ENCODE results near the gene GLIPR2. TPM values are rescaled to one million over a fixed set of nuclear protein-coding genes. Genes with fewer than 3 reads are reported as not detected.

GLIPR2 gene
- total RNA-seq, 1 donor from 2014 or later: 52.2 TPM

GRCh38 chr9:36192196-36192595 lies 55.7 kb downstream of the GLIPR2 start:
- DNase-seq (ENCODE audit: low read depth in 2 of 2): no peak

DNA sequence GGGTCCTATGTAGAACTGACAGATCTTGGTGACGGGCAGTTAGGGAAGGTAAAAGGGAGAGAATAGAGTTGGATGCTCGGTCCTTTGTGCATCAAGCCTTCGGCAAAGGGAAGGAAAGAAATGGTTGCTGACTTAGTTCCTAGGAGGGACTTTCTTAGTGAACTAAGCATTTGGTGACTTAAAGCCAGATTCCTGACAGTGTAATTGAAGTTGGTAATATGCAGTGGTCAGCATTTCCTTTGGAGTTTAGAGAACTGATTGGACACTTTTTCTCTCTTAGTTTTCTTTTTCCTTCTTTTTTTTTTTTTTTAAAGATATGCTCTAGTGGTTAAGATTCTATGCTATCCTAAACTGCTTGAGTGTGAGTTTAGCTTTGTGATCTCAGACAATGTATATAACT lies 56.5 kb downstream of the GLIPR2 start:
- no peak for DNase-seq (ENCODE audit: low read depth in 2 of 2)

DNA sequence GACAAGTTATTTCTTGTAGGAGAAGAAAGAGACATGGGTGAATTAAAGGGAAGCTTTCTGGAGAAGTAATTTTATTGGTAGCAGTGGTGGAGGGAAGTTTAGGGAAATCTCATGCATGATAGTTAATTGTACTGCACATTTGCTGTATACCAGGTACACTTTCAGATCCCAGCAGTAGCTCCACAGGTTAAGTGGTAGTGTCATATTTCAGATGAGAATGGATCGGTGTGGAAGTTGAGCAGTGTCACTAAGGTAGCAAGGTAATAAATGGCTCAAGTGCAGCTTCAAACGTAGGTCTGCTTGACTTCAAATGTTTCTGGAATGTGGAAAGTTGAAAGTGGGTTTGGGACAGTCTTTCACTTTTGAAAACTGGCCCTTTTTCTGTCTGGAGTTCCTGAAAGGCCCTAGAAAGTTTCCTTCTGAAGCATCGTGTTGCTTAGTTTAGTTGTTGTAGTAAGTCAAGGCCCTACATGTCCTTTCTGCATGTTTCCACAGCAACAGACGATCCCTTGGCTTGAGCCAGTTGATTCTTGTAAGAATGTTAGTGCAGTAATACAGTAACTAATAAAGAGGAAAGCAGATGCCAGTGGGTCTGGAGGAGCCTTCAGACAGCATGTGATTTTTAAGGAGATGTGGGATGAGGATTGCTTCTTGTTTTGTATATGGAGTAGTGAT lies 57.9 kb downstream of the GLIPR2 start:
- no peak for DNase-seq (ENCODE audit: low read depth in 2 of 2)

DNA sequence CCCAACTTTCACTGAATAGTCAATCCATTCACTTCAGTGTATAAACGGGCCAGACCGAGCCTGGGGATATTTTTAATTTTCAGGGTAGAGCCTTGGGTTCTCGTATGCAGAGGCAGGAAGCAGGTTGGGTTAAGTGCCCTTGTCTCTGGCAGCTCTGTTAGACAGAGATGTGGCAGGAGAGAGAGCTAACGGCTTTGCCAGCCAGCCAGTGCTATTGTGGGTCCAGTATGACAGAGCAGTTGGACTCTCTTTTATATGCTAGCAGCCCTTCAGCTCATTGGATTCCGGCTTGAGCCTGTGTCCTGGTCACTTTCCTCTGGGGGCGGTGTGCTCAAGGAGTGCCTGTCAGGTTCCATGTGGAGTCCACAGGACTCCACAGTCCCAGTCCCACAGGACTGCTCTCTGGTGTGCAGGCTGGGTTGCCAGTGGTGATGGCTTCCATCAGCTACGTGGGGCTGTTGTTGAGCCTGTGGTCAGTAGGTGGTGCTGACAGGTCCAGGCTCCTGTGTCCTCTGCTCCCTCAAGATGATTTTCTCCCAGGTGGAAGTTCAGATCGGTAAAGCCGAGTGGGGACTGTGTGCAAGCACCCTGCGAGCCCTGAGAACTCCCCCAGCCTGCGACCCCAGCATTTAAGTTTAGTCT lies 68.5 kb downstream of the GLIPR2 start:
- peak; percentile 46 to 51 for DNase-seq (ENCODE audit: low read depth in 2 of 2)

DNA sequence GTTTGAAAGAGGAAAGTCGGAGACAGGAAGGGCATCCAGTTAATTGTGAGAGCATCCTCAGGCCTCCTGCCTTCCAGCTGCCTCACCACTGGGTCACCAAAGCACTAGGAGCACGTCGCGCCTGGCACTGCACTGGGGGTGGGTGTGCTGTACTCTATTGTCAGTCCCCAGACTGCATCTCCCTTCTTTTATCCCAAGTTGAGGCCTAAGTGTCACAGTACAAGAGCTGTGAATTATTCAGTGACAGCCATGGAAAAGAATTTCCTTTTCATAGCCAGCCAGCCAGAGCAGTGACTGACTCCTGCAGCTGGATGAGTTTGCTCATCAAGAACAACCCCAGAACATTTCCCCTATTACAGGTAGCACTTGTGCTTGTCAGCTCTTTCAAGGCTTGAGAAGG lies 70.5 kb downstream of the GLIPR2 start:
- DNase-seq (ENCODE audit: low read depth in 2 of 2): peak in 1 of 2 donors; percentile 45

GRCh38 chr9:36207546-36208012 lies 71.0 kb downstream of the GLIPR2 start:
- DNase-seq (ENCODE audit: low read depth in 2 of 2): peak in 1 of 2 donors; percentile 52

DNA sequence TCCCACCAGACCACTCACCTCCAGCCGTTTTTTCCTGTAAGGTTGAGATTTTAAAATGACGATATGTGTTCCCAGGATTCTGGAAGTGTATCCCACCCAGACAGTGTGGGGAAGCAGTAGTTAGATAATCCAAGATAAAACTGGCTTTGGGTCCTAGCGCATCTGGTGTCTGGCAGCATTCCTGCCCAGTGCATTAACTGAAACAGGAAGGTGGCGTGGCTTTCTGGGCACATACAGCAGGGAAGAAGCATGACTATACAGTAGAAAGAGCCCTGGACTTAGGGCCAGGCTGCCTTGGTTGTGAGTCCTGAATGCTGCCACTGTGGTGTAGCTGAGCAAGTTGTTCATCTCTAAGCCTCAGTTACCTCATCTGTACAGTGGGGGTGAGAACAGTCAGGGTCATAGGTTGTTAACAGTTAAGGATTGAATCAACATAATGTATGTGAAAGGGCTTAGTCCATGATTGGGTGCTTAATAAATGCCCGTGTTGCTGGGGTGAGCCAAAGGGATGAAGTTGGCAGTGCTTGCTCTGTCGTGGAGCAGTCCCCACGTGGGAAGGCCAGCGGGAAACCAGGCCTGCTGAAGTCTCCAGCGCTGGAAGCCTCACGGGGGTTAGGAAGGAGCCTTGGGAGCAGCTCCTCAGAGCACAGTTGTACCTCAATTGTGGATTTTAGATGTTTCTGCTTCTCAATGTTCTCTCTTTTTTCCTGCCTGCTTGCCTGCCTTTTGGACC lies 72.2 kb downstream of the GLIPR2 start:
- DNase-seq (ENCODE audit: low read depth in 2 of 2): peak; percentile 33 to 68

- DNase-seq (ENCODE audit: low read depth in 2 of 2): no peak
Observed at GRCh38 chr9:36210722-36211121, 74.2 kb downstream of the GLIPR2 start.

DNA sequence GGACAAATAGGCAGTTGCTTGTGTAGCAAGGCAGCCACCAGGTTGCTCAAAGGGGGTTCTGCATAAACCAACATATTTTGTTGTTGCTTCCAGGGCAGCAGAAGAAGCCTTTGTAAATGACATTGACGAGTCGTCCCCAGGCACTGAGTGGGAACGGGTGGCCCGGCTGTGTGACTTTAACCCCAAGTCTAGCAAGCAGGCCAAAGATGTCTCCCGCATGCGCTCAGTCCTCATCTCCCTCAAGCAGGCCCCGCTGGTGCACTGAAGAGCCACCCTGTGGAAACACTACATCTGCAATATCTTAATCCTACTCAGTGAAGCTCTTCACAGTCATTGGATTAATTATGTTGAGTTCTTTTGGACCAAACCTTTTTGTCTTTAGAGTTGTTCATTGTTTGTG lies 75.0 kb downstream of the GLIPR2 start:
- no peak for DNase-seq (ENCODE audit: low read depth in 2 of 2)

DNA sequence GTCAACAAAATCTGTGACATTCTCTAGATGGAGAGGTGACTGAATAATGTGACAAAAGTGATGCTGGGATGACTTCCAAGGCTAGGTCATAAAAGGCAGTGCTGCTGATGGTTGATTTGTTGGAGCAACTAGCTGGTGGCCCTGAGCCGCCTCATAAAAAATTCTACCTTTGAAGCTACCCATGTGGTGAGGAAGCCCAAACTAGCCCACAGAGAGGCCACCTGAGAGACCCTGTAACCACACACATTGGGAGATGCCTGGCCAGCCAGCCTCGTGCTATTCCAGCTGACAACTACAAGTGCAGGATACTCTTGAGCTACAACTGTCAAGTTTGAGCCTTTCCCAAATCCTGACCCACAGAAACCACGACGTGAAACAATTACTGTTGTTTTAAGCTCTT lies 76.9 kb downstream of the GLIPR2 start:
- no peak for DNase-seq (ENCODE audit: low read depth in 2 of 2)

Other genes with a start within 250 kb of the GLIPR2 start
- 1.8 and 4.1 TPM in 2 replicates for gene HRCT1, start 230.5 kb upstream of the GLIPR2 start, total RNA-seq
- gene SPAAR, start 227.2 kb upstream of the GLIPR2 start, total RNA-seq: 1.8 and 3.5 TPM in 2 replicates
- gene OR2S2, start 178.6 kb upstream of the GLIPR2 start, total RNA-seq: not detected in 2 replicates
- gene RECK, start 99.8 kb upstream of the GLIPR2 start, total RNA-seq: 17.2 and 25.0 TPM in 2 replicates
- gene CCIN, start 32.7 kb downstream of the GLIPR2 start, total RNA-seq: under 0.01 and 0.22 TPM in 2 replicates
- gene CLTA, start 54.2 kb downstream of the GLIPR2 start, total RNA-seq: 221 and 243 TPM in 2 replicates
- 9.2 and 13.5 TPM in 2 replicates for gene GNE, start 121.7 kb downstream of the GLIPR2 start, total RNA-seq